PC-9 (cell line): ENCODE results near the gene PALM3.

ENCODE experiments used
- CTCF ChIP-seq: fragments of 200-600 bp; sonication (generic); conservative IDR thresholded peaks from 2 replicates; pipeline ENCODE4 v1.6.1; 2017; ENCODE audit warnings: mixed run types, antibody characterized with exemption, mild to moderate bottlenecking, moderate library complexity
- EZH2 ChIP-seq: fragments of 200-600 bp; sonication (generic); IDR thresholded peaks from 2 replicates; pipeline ENCODE4 v1.8.0; 2017; ENCODE audit warnings: antibody characterized with exemption, low read depth

GRCh38 chr19:14088634-14089411, 26.9 kb upstream of the PALM3 start:
- TF ChIP-seq CTCF = no peak
- no peak for TF ChIP-seq EZH2
